Stomach (tissue), 4 donors: ENCODE results near the gene FLNA.

Source experiments
- POLR2A ChIP-seq, 4 donors: fragments of 450-650 bp; IDR thresholded peaks; one replicate each; pipeline ENCODE4 v1.6.1; 2016; ENCODE audit warnings: antibody characterized with exemption in 4 of 4, control low read depth in 2 of 4, mild to moderate bottlenecking in 1 of 4, moderate library complexity in 1 of 4
- POLR2AphosphoS5 ChIP-seq, 3 donors: sonication (generic); formaldehyde crosslinking; IDR thresholded peaks; one replicate each; pipeline ENCODE4 v1.6.1; 2016; ENCODE audit warnings: antibody characterized with exemption in 3 of 3

DNA sequence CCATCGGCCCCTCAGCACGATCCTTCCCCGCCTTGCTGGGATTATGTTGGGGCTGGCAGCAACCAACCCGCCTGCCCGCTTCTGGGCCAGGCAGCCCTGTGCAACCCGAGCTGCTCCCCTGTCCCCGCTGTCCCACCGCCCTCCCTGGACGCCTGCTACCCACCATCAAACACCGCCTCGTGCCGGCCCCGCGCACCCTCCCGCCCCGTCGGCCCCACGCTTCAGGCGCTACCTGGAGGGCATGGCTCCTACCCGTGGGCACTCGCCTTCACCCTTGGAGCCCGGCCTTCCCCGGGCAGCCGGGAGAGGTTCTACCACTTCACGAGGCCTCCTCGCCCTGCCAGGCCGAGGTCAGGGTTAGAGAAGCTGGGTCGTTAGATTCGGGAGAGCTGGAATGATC is 41.9 kb downstream of the FLNA start:
- no peak for TF ChIP-seq POLR2A (IDR thresholded peaks at IDR 0.05)
- no peak for TF ChIP-seq POLR2AphosphoS5 (IDR thresholded peaks at IDR 0.05)
